ENCODE results near the gene HIC1.

HIC1 gene

DNA sequence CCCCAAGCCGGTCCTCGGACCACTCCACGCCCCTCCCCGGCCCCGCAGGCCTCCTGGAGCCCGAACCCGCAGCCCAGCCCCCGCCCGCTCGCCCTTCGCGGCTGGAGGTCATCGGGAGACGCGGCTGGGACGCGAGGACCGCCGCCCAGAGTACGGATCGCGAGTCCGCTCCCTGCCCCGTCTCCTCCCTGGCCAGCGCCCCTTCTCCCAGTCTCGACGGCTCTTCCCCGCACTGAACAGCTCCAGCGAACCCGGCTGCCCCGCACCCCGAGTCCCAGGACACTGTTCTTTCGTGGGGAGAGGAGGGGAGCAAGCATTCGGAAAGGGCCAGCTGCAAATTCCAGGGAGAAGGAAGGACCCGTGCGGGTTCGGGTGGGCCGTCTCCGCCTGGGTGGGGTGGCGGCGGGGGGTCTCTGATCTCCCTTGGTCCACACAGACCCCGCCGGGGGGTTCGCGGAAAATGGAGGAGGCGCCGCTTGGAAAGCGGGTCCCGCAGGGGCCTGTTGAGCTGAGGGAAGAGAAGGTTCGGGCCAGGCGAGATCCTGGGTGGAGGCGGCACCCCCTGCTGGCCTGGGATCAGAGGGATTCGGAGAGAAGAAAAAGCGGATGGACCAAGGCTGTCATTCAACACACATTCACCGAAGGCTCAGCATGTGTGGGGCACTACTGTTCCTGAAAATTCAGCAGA is 29.1 kb upstream of the HIC1 start:
- peak; percentile 30 for DNase-seq

- no peak for DNase-seq
Measured at GRCh38 chr17:2027528-2028233, 27.2 kb upstream of the HIC1 start.

DNA sequence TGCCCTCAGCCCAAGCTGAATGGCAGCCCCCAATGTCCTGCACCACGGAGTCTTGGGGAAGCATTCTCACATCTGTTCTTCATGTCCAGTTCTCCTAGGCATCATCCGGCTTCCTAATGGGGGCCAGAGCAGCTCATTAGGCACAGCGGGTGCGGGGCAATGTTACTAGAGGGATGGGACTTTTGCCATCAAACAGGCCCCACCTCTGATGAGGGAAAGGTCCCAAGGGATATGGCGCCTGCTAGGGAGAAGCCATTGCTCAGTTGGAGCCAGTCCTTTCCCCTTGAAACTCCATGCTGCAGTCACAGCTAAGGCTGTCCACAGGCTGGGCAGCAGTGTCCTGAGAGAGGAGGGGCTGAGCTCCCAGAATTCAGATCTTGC is 26.7 kb upstream of the HIC1 start:
- DNase-seq = no peak

DNA sequence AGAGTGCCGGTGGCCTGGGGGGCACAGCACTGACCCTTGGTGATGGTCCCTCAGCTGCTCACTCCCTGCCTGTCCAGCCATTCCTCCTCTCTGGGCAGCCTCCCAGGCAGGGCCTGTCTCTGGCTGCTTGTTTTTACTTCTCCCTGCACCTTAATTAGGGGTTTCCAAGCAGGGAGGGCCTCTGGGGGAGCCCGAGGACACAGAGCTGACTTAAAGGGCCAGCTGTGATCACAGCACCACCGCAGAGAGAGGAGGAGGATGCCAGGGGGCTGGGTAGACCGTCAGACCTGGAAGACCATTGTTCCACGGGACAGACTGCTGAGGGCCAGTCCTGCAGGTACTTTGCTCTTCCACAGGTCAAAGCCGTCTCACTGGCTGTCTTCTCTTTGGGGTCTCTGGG is 26.2 kb upstream of the HIC1 start:
- DNase-seq = no peak

DNA sequence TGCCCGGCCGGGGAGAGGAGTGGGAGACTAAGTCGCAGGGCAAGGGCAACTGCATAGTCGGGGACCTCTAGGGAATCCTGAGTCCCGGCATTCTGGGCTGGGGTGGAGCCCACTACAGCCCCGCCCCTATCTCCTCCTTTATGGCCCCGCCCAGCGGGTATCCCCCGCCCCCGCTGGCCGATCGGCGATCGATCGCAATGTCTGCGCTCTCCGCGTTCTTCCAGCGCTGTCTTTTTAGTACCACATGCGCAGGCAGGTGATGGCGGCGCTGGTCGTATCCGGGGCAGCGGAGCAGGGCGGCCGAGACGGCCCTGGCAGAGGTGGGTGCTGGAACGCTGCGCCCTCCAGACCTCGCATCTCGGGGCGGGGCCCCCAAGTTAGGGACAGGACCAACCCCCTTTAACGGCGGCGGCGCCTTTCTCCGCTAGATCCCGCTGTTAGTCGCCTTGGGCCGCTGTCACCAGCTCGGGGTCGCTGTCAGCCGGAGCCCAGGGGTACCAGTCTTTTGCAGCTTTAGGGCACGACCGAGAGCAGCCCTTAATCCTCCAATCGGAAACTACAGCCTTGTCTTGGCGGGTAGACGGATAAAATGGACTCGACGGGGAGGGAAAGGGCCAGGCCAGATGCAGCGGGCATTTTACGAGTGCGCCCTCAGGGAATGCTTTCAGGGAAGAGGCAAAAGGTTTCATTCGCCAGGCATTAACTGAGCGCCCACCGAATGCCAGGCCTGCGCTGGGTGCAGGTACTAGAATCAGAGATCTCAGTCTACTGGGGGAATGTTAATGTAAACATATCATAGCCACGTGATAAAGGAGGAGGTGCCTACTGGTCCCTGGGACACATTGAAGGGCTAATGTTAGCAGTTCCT is 24.8 kb upstream of the HIC1 start, which contains the start of gene DPH1:
DPH1 (plus strand) TSS at position 243 of the 868 bp plus-strand sequence; CDS start at position 260, 17 bp downstream.
- DNase-seq = peak; percentile 89

- no peak for DNase-seq
Measured at GRCh38 chr17:2030779-2031163, 24.1 kb upstream of the HIC1 start.

GRCh38 chr17:2033153-2033552 is 21.8 kb upstream of the HIC1 start:
- no peak for DNase-seq

GRCh38 chr17:2034157-2034556 is 20.7 kb upstream of the HIC1 start:
- DNase-seq = no peak

- DNase-seq = no peak
Measured at GRCh38 chr17:2034806-2035540, 19.9 kb upstream of the HIC1 start.

- no peak for DNase-seq
Measured at GRCh38 chr17:2035541-2036488, 19.1 kb upstream of the HIC1 start.

DNA sequence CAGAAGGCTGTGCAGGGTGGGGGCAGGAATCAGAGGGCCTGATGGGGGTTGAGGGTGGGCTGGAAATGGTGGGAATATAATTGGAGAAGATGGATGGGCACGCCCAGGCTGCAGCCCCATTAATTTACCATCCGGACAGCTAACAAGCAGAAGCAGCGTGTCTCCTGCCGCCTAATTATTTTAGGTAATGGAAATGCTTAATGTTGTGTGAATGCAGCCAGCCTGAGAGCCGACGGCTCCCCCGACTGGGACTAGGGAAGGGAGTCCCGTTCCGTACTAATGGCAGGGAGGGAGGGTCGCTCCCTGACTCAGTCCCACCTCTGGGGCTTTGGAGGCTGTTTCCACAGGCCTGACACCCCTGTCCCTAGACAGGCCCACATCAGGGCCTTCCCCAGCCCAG is 17.7 kb upstream of the HIC1 start:
- no peak for DNase-seq

GRCh38 chr17:2040219-2040827 is 14.6 kb upstream of the HIC1 start:
- no peak for DNase-seq

DNA sequence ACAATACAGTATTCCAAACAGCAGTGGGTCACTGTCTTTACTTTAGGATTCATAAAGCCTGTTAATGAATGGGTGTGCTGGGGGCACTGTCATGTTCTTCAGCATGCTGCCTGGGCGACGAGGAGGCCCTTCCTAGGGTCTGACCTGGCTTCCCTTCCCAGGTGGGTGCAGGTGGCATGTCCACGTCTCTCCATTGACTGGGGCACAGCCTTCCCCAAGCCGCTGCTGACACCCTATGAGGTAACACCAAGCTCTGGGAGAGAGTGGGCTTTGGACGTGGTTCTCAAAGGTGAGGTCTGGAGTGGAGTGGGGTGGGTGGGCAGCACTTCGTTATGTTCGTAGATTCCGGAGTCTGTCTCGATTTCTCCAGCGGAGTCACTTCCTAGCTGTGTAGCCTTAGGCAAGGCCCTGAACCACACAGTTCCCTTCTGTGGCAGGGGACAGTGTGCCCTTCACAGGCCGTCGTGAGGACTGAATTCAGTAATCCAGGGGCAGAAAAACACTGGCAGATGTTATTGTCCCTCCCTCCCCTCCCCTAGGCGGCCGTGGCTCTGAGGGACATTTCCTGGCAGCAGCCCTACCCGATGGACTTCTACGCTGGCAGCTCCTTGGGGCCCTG is 13.9 kb upstream of the HIC1 start:
- no peak for DNase-seq

DNA sequence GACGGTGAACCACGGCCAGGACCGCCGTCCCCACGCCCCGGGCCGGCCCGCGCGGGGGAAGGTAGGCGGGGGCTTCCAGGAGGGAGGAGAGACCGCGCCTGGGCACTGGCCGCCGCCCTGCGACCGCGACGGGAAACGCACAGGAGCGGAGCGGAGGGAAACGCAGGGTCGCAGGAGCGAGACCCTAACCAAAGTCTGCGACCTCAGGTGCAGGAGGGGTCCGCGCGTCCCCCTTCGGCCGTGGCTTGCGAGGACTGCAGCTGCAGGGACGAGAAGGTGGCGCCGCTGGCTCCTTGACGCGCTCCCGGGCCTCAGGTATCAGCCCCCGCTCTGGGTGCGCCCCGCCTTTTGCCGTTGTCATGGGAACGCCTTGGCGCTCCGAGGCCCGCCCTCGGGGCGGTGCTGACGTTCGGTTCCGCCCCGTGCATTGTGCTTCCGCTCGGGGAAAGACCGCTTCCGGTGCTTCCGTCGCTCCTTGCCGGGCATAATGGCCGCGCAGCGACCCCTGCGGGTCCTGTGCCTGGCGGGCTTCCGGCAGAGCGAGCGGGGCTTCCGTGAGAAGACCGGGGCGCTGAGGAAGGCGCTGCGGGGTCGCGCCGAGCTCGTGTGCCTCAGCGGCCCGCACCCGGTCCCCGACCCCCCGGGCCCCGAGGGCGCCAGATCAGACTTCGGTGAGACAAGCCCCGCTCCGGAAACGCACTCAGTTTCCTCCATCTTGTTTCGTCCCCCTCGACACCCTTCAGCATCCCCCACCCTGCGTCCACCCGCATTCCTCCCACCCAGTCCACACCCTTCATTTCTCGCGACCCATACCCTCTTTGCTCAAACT is 13.1 kb upstream of the HIC1 start, which contains the start of gene OVCA2:
OVCA2 (plus strand) TSS at position 462 of the 829 bp plus-strand sequence; CDS start at position 488, 26 bp downstream.
- peak; percentile 97 for DNase-seq

GRCh38 chr17:2042390-2042847 is 12.5 kb upstream of the HIC1 start:
- no peak for DNase-seq

- no peak for DNase-seq
Measured at GRCh38 chr17:2042933-2043332, 12.0 kb upstream of the HIC1 start.

DNA sequence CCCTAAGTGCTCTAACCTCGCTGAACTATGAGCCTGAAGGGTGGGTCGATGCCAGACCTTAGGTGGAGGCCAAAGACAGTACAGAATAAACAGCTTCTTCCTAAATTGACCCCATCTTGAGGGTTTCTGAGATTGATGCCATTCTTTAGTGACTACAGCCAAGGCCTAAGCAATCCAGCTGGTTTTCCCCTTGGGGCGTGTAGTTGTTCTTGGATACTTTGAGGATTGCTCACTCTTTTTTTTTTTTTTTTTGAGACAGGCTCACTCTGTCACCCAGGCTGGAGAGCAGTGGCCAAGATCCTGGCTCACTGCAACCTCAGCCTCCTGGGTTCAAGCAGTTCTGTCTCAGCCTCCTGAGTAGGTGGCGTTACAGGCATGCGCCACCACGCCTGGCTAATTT is 11.1 kb upstream of the HIC1 start:
- DNase-seq = no peak

GRCh38 chr17:2044263-2044894 is 10.5 kb upstream of the HIC1 start:
- DNase-seq = no peak

- DNase-seq = no peak
Measured at GRCh38 chr17:2047590-2047989, 7.3 kb upstream of the HIC1 start.
